Stimulated activated naive CD8-positive, alpha-beta T cell treated with anti-CD3 and anti-CD28 coated beads, Interleukin-15, amount 100 ng/mL, for 72 hours (primary cell): ENCODE results near the gene BCR.
A peak's percentile ranks its signal among the peaks of the same experiment; 100 is the strongest.

Experiments used
- ATAC-seq: fragments of 150-1000 bp; cut with Tn5 transposase; 2 replicates; pipeline ENCODE4 v1.10.0; 2021; ENCODE audit warnings: mild to moderate bottlenecking, moderate library complexity
- DNase-seq, 2 donors: peaks; one replicate each; pipeline ENCODE4 v3.0.0; 2021 to 2022
- H3K27ac Mint-ChIP-seq, 2 donors: one replicate each; pipeline ENCODE4 v1.8.0; 2022; ENCODE audit warnings: mild to moderate bottlenecking in 2 of 2, mixed read lengths in 2 of 2, moderate library complexity in 2 of 2
- H3K27me3 Mint-ChIP-seq: one replicate; pipeline ENCODE4 v1.8.0; 2022; ENCODE audit warnings: mixed read lengths
- H3K4me1 Mint-ChIP-seq: one replicate; pipeline ENCODE4 v1.8.0; 2022; ENCODE audit warnings: mild to moderate bottlenecking, mixed read lengths
- H3K4me3 Mint-ChIP-seq, 2 donors: one replicate each; pipeline ENCODE4 v1.8.0; 2022; ENCODE audit warnings: mild to moderate bottlenecking in 2 of 2, mixed read lengths in 2 of 2, moderate library complexity in 1 of 2
- H3K9me3 Mint-ChIP-seq, 2 donors: one replicate each; pipeline ENCODE4 v1.8.0; 2022; ENCODE audit warnings: mixed read lengths in 2 of 2

BCR gene

GRCh38 chr22:23159291-23159630, 21.0 kb upstream of the BCR start:
- ATAC-seq: no peak
- Mint-ChIP-seq H3K27ac (no peak overlapping the region), H3K4me3 (no peak overlapping the region), H3K27me3 (no peaks in the 10 kb centered on the region), H3K4me1 (no peaks in the 10 kb centered on the region), H3K9me3 (no peaks in the 10 kb centered on the region)
- no peak for DNase-seq

GRCh38 chr22:23161029-23161428, 19.3 kb upstream of the BCR start:
- no peak for ATAC-seq
- no peaks in the 10 kb centered on the region for H3K4me1 Mint-ChIP-seq

GRCh38 chr22:23161574-23161973, 18.7 kb upstream of the BCR start:
- no peaks in the 10 kb centered on the region for H3K27me3 Mint-ChIP-seq
- H3K27ac Mint-ChIP-seq: no peak overlapping the region
- H3K9me3 Mint-ChIP-seq: no peaks in the 10 kb centered on the region

More at GRCh38 chr22:23161029-23161428, 19.3 kb upstream of the BCR start:
- Mint-ChIP-seq H3K4me3 (no peak overlapping the region), H3K27ac (no peak overlapping the region), H3K9me3 (no peaks in the 10 kb centered on the region), H3K27me3 (no peaks in the 10 kb centered on the region)
- no peak for DNase-seq

GRCh38 chr22:23163665-23164064, 16.6 kb upstream of the BCR start:
- Mint-ChIP-seq H3K4me3 (no peak overlapping the region), H3K27me3 (no peaks in the 10 kb centered on the region), H3K27ac (no peak overlapping the region), H3K9me3 (no peaks in the 10 kb centered on the region), H3K4me1 (no peaks in the 10 kb centered on the region)
- DNase-seq: no peak
- ATAC-seq: no peak

More at GRCh38 chr22:23161574-23161973, 18.7 kb upstream of the BCR start:
- Mint-ChIP-seq H3K4me3 (no peak overlapping the region), H3K4me1 (no peaks in the 10 kb centered on the region)
- ATAC-seq (no peak), DNase-seq (no peak)

- Mint-ChIP-seq H3K27ac (no peak overlapping the region), H3K4me1 (no peaks in the 10 kb centered on the region), H3K9me3 (no peaks in the 10 kb centered on the region), H3K27me3 (no peaks in the 10 kb centered on the region), H3K4me3 (no peak overlapping the region)
- no peak for DNase-seq
- no peak for ATAC-seq
Observed at GRCh38 chr22:23164091-23164490, 16.2 kb upstream of the BCR start.

GRCh38 chr22:23166042-23166831, 14.1 kb upstream of the BCR start:
- no peaks in the 10 kb centered on the region for H3K27me3 Mint-ChIP-seq
- ATAC-seq: no peak

GRCh38 chr22:23166841-23167616, 13.3 kb upstream of the BCR start:
- peak overlapping the region; percentile 13 to 61 for H3K27ac Mint-ChIP-seq
- DNase-seq (no peak), ATAC-seq (no peak)
- no peak overlapping the region for H3K4me3 Mint-ChIP-seq
- H3K27me3 Mint-ChIP-seq: no peaks in the 10 kb centered on the region
- no peaks in the 10 kb centered on the region for H3K4me1 Mint-ChIP-seq
- H3K9me3 Mint-ChIP-seq: no peaks in the 10 kb centered on the region

More at GRCh38 chr22:23166042-23166831, 14.1 kb upstream of the BCR start:
- no peaks in the 10 kb centered on the region for H3K4me1 Mint-ChIP-seq
- H3K27ac Mint-ChIP-seq: no peak overlapping the region
- no peaks in the 10 kb centered on the region for H3K9me3 Mint-ChIP-seq
- H3K4me3 Mint-ChIP-seq: no peak overlapping the region
- no peak for DNase-seq

GRCh38 chr22:23168391-23169042, 11.8 kb upstream of the BCR start:
- Mint-ChIP-seq H3K27ac (peak overlapping the region; percentile 27 to 40), H3K27me3 (no peaks in the 10 kb centered on the region), H3K4me3 (no peak overlapping the region), H3K9me3 (no peaks in the 10 kb centered on the region), H3K4me1 (no peaks in the 10 kb centered on the region)
- no peak for DNase-seq
- ATAC-seq: no peak

- DNase-seq (no peak), ATAC-seq (no peak)
- Mint-ChIP-seq H3K4me1 (peaks cover 4% of the 10 kb centered on the region), H3K9me3 (no peaks in the 10 kb centered on the region), H3K4me3 (no peak overlapping the region), H3K27ac (no peak overlapping the region), H3K27me3 (no peaks in the 10 kb centered on the region)
Observed at GRCh38 chr22:23169043-23169406, 11.3 kb upstream of the BCR start.

- H3K4me1 Mint-ChIP-seq: peaks cover 25% of the 10 kb centered on the region
- no peak overlapping the region for H3K4me3 Mint-ChIP-seq
- ATAC-seq (no peak), DNase-seq (no peak)
- peaks cover 0 to 12% of the 10 kb centered on the region in 2 donors for H3K9me3 Mint-ChIP-seq
- H3K27ac Mint-ChIP-seq: no peak overlapping the region
- no peaks in the 10 kb centered on the region for H3K27me3 Mint-ChIP-seq
Observed at GRCh38 chr22:23175817-23176644, 4.3 kb upstream of the BCR start.

- Mint-ChIP-seq H3K27ac (no peak overlapping the region), H3K4me1 (peaks cover 26% of the 10 kb centered on the region), H3K4me3 (no peak overlapping the region), H3K27me3 (no peaks in the 10 kb centered on the region), H3K9me3 (peaks cover 0 to 12% of the 10 kb centered on the region in 2 donors)
- DNase-seq: no peak
- ATAC-seq: no peak
Observed at GRCh38 chr22:23176645-23177027, 3.7 kb upstream of the BCR start.

GRCh38 chr22:23177197-23177596, 3.1 kb upstream of the BCR start:
- H3K27me3 Mint-ChIP-seq: no peaks in the 10 kb centered on the region
- DNase-seq (no peak), ATAC-seq (no peak)
- H3K4me3 Mint-ChIP-seq: no peak overlapping the region
- no peak overlapping the region for H3K27ac Mint-ChIP-seq
- H3K9me3 Mint-ChIP-seq: peaks cover 0 to 12% of the 10 kb centered on the region in 2 donors
- H3K4me1 Mint-ChIP-seq: peaks cover 31% of the 10 kb centered on the region

GRCh38 chr22:23178512-23179254, 1.6 kb upstream of the BCR start:
- peaks cover 46% of the 10 kb centered on the region for H3K4me1 Mint-ChIP-seq
- H3K27ac Mint-ChIP-seq: no peak overlapping the region
- no peak for ATAC-seq
- no peak overlapping the region for H3K4me3 Mint-ChIP-seq
- peak; percentile 52 to 58 for DNase-seq
- peaks cover 0 to 12% of the 10 kb centered on the region in 2 donors for H3K9me3 Mint-ChIP-seq
- H3K27me3 Mint-ChIP-seq: no peaks in the 10 kb centered on the region

- Mint-ChIP-seq H3K9me3 (peaks cover 0 to 12% of the 10 kb centered on the region in 2 donors), H3K27me3 (no peaks in the 10 kb centered on the region), H3K27ac (no peak overlapping the region), H3K4me1 (peaks cover 50% of the 10 kb centered on the region), H3K4me3 (peak overlapping the region; percentile 75 to 79)
- DNase-seq (peak; percentile 35), ATAC-seq (no peak)
Observed at GRCh38 chr22:23179381-23180299, 669 bp upstream of the BCR start.
